EH (cell line): ENCODE measurements around the gene FXYD5.
A peak's percentile ranks its signal among the peaks of the same experiment; 100 is the strongest.
"Not testable (repeated sequence)": the region's sequence is repeated elsewhere in the genome, so short reads cannot be mapped to it uniquely, and the experiment has no call there.

Experiments
- DNase-seq: peaks from one replicate; pipeline ENCODE4 v3.0.0-alpha.2; 2015; ENCODE audit warnings: low read depth

Gene FXYD5

DNA sequence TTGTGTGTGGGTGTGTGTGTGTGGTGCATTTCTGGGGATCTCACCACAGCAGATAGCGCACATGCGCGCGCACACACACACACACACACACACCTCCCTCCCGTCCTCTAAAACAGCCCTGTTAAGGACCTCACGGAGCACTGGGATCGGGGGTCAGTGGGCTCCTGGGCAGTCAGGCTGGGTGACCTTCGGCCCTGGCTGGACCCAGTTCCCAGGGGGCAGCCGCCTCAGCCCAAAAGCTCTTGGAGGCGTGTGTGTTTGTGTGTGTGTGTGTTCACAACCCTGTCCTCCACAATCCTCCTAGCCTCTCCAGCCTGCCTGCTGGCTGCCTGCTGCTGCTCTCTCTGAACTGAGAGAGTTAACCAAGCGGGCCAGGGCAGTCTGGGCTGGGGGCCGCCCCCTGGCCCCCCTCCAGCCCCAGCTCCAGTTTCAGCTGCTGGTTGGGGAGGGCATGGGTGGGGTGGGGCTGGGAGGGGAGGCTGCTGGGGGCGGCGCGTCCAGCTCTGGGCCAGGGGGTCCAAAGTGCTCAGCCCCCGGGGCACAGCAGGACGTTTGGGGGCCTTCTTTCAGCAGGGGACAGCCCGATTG lies 16.1 kb upstream of the FXYD5 start, which contains the start of gene FXYD1:
TSS of gene FXYD1 (plus strand) at position 520 of the 588 bp plus-strand sequence. CDS start 1,256 bp downstream, outside the sequence.
- DNase-seq, result no peak

GRCh38 chr19:35140207-35140961 lies 14.2 kb upstream of the FXYD5 start:
- DNase-seq, result no peak

GRCh38 chr19:35140962-35141836 lies 13.3 kb upstream of the FXYD5 start:
- peak; percentile 95 for DNase-seq

DNA sequence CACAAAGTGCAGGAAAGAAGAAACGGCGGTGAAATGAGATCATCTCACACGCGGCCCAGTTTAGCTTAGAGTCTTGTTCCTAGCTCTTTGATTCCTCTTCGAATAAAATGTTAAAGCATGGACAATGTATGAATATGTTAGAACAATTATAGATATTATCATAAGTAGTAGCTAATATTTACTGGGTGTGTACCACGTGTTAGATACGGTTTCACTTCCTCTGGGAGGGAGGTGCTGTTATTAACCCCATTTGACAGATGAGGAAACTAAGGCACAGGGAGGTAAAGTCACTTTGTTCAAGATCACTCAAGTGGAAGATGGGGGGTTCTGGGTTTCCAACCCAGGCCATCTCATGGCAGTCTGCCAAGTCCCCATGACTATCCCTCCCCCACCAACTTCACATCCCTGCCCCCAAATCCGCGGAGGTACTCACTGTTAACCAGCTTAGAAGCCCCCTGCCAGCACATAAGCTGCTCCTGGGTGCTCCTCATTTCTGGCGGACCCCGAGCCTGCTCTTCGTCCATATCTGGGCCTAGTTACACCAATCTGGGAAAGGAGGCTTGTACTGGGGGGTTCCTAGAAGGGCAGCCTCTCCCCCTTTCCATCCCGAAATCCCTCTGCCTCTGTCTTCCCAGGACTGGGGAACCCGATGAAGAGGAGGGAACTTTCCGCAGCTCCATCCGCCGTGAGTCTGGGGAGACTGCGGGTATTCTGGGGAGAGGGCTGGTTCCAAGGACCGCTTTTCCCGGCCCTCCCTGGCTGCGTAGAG lies 12.5 kb upstream of the FXYD5 start:
- DNase-seq, result peak; percentile 27

GRCh38 chr19:35142606-35143230 lies 11.8 kb upstream of the FXYD5 start:
- DNase-seq, result peak; percentile 33

DNA sequence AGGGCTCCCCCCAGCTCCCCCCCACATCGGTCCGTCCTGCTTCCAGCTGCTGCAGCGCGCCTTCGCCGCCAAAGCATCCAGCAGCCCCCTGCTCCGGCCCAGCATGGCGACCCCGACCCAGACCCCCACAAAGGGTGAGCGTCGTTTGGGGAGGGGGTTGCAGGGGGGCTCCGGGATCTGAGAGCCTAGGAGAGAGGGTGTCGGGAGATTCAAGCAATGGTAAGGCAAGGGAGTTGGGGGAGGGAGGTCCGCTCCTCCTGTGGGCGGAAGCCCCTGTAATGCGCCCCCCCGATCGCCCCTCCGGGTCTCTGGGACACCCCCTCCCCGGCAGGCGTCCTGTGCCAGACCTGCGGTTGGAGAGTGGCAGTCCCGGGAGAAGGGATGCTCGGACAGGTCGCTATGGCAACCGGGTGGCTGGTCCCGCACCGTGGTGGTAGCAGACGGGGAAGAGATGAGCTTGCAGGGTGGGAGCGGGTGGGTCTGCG lies 11.3 kb upstream of the FXYD5 start, which contains the start of gene FXYD7:
TSS of gene FXYD7 (plus strand) at position 25 of the 485 bp plus-strand sequence. CDS start at position 104, 79 bp downstream.
- no peak for DNase-seq

GRCh38 chr19:35143818-35144217 lies 10.7 kb upstream of the FXYD5 start:
- DNase-seq, result no peak

GRCh38 chr19:35144259-35144599 lies 10.3 kb upstream of the FXYD5 start:
- DNase-seq, result no peak

DNA sequence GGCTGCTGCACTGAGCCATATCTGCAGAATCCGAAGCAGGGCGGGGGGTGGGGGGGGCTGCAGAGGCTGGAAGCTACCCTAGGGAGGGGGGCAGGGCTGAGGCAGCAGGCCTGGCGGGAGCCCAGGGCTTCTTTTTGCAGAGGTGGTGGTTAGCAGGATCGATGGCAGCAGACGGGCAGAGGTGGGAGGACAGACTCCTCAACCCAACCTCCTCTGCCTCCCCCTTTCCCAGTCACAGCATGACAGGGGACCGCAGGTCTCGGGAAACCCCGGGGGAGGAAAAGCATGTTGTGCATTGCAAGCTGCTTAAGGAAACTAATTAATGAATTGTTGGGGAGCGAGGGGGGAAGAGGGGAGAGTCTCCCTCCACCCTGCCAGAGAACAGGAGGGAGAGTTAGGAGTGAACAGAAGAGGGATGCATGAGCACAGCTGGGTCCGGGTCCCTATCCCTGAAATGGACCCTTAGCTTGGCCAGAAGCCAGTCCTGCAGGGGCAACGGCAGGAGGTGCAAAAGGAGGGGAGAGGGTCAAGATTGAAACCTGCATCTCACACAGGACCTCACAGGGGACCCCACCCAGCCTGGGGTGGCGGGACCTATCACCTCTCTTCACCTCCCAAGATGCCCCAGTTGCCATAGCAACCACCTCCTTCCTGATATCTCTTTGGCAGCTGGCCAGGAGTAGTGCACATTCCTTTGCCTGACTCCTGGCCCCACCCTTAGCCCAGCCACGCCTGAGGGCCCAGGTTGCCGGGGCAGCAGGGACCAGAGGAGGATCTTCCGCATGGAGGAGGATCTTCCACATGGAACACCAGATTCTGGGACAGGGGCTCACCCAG lies 9.7 kb upstream of the FXYD5 start:
- DNase-seq, result no peak

- no peak for DNase-seq
Measured at GRCh38 chr19:35146746-35147459, 7.6 kb upstream of the FXYD5 start.

DNA sequence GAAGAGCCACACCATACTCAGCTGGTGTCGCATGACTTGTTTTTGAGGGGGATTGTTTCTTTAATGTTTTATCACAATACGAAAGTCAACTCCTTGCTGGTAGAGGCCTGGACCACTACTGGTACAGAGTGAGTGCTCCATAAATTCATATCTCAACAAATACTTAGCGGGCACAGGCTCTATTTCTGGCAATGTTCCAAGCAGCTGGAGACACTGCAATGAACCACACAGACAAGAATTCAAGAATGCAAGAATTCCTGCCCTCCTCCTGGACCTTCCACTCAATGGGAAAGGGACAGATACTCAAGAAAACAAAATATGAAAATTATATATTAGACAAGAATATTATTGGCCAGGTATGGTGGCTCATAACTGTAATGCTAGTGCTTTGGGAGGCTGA lies 5.1 kb upstream of the FXYD5 start:
- no peak for DNase-seq

DNA sequence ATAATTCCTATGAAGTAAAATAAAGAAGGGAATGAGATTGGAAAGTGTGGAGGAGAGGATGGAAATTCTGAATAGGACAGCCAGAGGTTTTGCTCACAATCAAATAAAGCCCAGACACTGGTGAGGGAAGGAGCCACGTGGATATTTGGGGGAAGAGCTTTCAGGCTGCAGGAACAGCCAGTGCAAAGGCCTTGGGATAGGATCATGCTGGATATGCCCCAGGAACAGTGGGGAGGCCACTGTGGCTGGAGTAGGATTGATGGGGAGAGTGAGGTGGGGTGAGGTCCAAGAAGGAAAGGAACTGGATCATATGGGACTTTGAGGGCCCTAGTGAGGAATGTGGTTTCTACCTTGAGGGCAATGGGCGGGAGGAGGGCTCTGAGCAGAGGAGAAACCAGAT lies 4.1 kb upstream of the FXYD5 start:
- no peak for DNase-seq

- no peak for DNase-seq
Measured at GRCh38 chr19:35151273-35152065, 3.1 kb upstream of the FXYD5 start.

GRCh38 chr19:35153129-35153522 lies 1.4 kb upstream of the FXYD5 start:
- not testable (repeated sequence) for DNase-seq

DNA sequence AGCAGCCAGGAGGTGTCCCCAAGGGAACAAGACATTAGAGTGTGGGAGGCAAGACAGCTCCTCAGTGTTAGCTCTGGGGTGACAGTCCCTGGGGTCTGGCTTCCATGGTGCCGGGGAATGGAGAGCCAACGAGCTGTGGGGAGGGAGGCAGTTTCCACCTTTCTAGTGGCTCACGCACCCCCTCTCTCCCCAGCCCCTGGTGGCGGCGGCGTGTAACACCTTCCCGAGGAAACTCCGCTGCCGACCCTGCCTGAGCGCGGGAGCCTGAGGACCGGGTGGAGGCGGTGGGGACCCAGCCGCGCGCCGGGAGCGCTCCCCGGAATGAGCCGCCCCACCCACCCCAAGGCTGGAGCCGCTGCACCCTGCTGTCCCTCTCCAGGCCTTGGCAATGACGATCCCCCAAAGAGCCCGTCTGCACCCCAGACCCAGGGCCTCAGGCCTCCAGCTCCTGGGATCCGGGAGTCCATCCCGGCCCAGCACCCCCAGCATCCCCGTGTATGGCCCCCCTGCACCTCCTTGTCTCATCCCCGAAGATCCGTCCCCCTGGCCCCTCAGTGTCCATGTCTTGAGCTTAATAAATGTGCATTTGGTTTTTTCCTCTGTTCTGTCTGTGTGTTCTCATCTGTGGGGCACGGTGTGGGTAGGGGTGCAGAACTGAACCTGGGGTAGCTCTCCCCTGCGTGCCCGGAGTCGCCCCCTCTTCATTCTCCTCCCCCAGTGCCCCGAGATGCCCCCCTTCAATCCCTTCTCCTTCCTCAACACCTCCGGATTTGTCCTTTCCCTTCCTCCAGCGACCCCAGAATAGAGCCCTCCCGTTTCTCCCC lies 622 bp upstream of the FXYD5 start:
- peak; percentile 45 for DNase-seq

- DNase-seq, result no peak
Measured at GRCh38 chr19:35155441-35155840, 906 bp downstream of the FXYD5 start.

GRCh38 chr19:35155981-35156672 lies 1.6 kb downstream of the FXYD5 start:
- no peak for DNase-seq
